CD8-positive, alpha-beta memory T cell (primary cell): ENCODE measurements around the gene TRIP13. TPM values are rescaled to one million over a fixed set of nuclear protein-coding genes. Genes with fewer than 3 reads are reported as not detected.

Experiments
- CTCF ChIA-PET: fragments of 350-600 bp; sonication (Branson Sonifier 250); formaldehyde crosslinking; loops from one replicate; lab custom pipeline; 2021; ENCODE audit warnings: antibody characterized with exemption; lab: Charles Lee
- POLR2A ChIA-PET: fragments of 350-600 bp; sonication (Branson Sonifier 250); formaldehyde crosslinking; loops from one replicate; lab custom pipeline; 2021; ENCODE audit warnings: antibody characterized with exemption; lab: Charles Lee
- DNase-seq, 5 donors: peaks; one replicate each; pipeline versions ENCODE4 v3.0.0 to v3.0.0-alpha.2; 2020 to 2022; ENCODE audit warnings: mixed read lengths in 1 of 5
- H3K27ac ChIP-seq: one replicate; pipeline ENCODE4 v1.7.0; 2013; ENCODE audit warnings: low read depth, mild to moderate bottlenecking, low read length, moderate library complexity
- H3K27me3 ChIP-seq: 2 replicates; pipeline ENCODE4 v1.7.0; 2013; ENCODE audit warnings: low read length, mild to moderate bottlenecking; ENCODE audit not compliant: insufficient read depth, poor library complexity, severe bottlenecking
- H3K36me3 ChIP-seq: 2 replicates; pipeline ENCODE4 v1.7.0; 2013; ENCODE audit warnings: mild to moderate bottlenecking, low read length, moderate library complexity; ENCODE audit not compliant: insufficient read depth
- H3K4me1 ChIP-seq: 2 replicates; pipeline ENCODE4 v1.7.0; 2013; ENCODE audit warnings: mild to moderate bottlenecking, low read length, moderate library complexity; ENCODE audit not compliant: insufficient read depth
- H3K4me3 ChIP-seq: 2 replicates; pipeline ENCODE4 v1.7.0; 2013; ENCODE audit warnings: mild to moderate bottlenecking, low read length
- H3K9me3 ChIP-seq: 2 replicates; pipeline ENCODE4 v1.7.0; 2013; ENCODE audit warnings: mild to moderate bottlenecking, low read length
- H3K27ac Mint-ChIP-seq, 8 donors: one replicate each; pipeline ENCODE4 v1.8.0; 2020 to 2021; ENCODE audit warnings: mixed read lengths in 8 of 8, mild to moderate bottlenecking in 6 of 8, inconsistent platforms in 3 of 8, moderate library complexity in 3 of 8
- H3K27me3 Mint-ChIP-seq, 2 donors: one replicate each; pipeline ENCODE4 v1.8.0; 2020 to 2021; ENCODE audit warnings: mixed read lengths in 2 of 2, mild to moderate bottlenecking in 1 of 2, moderate library complexity in 1 of 2
- H3K36me3 Mint-ChIP-seq, 3 donors: one replicate each; pipeline ENCODE4 v1.8.0; 2020 to 2021; ENCODE audit warnings: mixed read lengths in 3 of 3, inconsistent platforms in 1 of 3, mild to moderate bottlenecking in 1 of 3
- H3K4me1 Mint-ChIP-seq, 3 donors: one replicate each; pipeline ENCODE4 v1.8.0; 2020 to 2021; ENCODE audit warnings: mixed read lengths in 3 of 3, inconsistent platforms in 1 of 3, mild to moderate bottlenecking in 1 of 3
- H3K4me3 Mint-ChIP-seq, 7 donors: one replicate each; pipeline ENCODE4 v1.8.0; 2020 to 2021; ENCODE audit warnings: mixed read lengths in 7 of 7, mild to moderate bottlenecking in 6 of 7, moderate library complexity in 4 of 7, inconsistent platforms in 2 of 7
- H3K9me3 Mint-ChIP-seq, 5 donors: one replicate each; pipeline ENCODE4 v1.8.0; 2020 to 2022; ENCODE audit warnings: mixed read lengths in 5 of 5, mild to moderate bottlenecking in 3 of 5, moderate library complexity in 2 of 5, inconsistent platforms in 1 of 5
- polyA plus RNA-seq: library from polyadenylated mRNA; unstranded; fragments of 300-500 nt; fragmentation: Illumina TruSeq; gene quantifications from one replicate; pipeline ENCODE4 v1.2.3, GENCODE V29; 2021
- total RNA-seq, 2 experiments: library from RNA; stranded (reverse); gene quantifications; one replicate each; pipeline ENCODE4 v1.2.3, GENCODE V29; 2021

The TRIP13 gene
- total and polyA plus RNA-seq, 3 experiments from 2014 or later: 0.12 to 40.7 (median 37.5) TPM

- H3K9me3 Mint-ChIP-seq: peaks cover 3 to 10% (median 4%) of the 10 kb centered on the region in 5 donors
- Histone ChIP-seq H3K36me3 (peaks cover 47% of the 10 kb centered on the region), H3K27ac (no peak overlapping the region), H3K4me3 (no peak overlapping the region), H3K9me3 (no peaks in the 10 kb centered on the region), H3K27me3 (no peaks in the 10 kb centered on the region), H3K4me1 (no peaks in the 10 kb centered on the region)
- no peak for DNase-seq
- ChIA-PET POLR2A (no interaction called here), CTCF (interaction anchor here (0.9 to 1.3 kb wide), 2 partner anchors 8 to 212 kb away, joined by 3 read pairs; no protein-coding TSS in a partner anchor)
- peak overlapping the region in 1 of 8 donors; percentile 92 for H3K27ac Mint-ChIP-seq
- peaks cover 14 to 82% (median 28%) of the 10 kb centered on the region in 3 donors for H3K36me3 Mint-ChIP-seq
- peaks cover 26 to 37% (median 34%) of the 10 kb centered on the region in 3 donors for H3K4me1 Mint-ChIP-seq
- H3K4me3 Mint-ChIP-seq: no peak overlapping the region
- peaks cover 0 to 2% of the 10 kb centered on the region in 2 donors for H3K27me3 Mint-ChIP-seq
Measured at GRCh38 chr5:883475-884181, 9.1 kb upstream of the TRIP13 start.

- Mint-ChIP-seq H3K4me1 (peaks cover 28 to 44% (median 42%) of the 10 kb centered on the region in 3 donors), H3K27ac (peak overlapping the region in 1 of 8 donors; percentile 45), H3K9me3 (peaks cover 3 to 10% (median 4%) of the 10 kb centered on the region in 5 donors), H3K27me3 (peaks cover 0 to 2% of the 10 kb centered on the region in 2 donors), H3K36me3 (peaks cover 14 to 91% (median 30%) of the 10 kb centered on the region in 3 donors), H3K4me3 (no peak overlapping the region)
- Histone ChIP-seq H3K27ac (no peak overlapping the region), H3K9me3 (no peaks in the 10 kb centered on the region), H3K4me3 (no peak overlapping the region), H3K27me3 (no peaks in the 10 kb centered on the region), H3K4me1 (no peaks in the 10 kb centered on the region), H3K36me3 (peaks cover 56% of the 10 kb centered on the region)
- DNase-seq: no peak
- ChIA-PET CTCF (interaction anchor here (0.9 to 1.3 kb wide), 2 partner anchors 9 to 213 kb away, joined by 3 read pairs; no protein-coding TSS in a partner anchor), POLR2A (no interaction called here)
Measured at GRCh38 chr5:884345-885126, 8.1 kb upstream of the TRIP13 start.

GRCh38 chr5:885127-885442 is 7.6 kb upstream of the TRIP13 start:
- Mint-ChIP-seq H3K4me1 (peaks cover 28 to 47% (median 44%) of the 10 kb centered on the region in 3 donors), H3K36me3 (peaks cover 14 to 96% (median 30%) of the 10 kb centered on the region in 3 donors), H3K9me3 (peaks cover 3 to 10% (median 4%) of the 10 kb centered on the region in 5 donors), H3K27me3 (peaks cover 0 to 2% of the 10 kb centered on the region in 2 donors), H3K27ac (no peak overlapping the region), H3K4me3 (no peak overlapping the region)
- Histone ChIP-seq H3K4me3 (no peak overlapping the region), H3K36me3 (peaks cover 61% of the 10 kb centered on the region), H3K27ac (no peak overlapping the region), H3K27me3 (no peaks in the 10 kb centered on the region), H3K9me3 (no peaks in the 10 kb centered on the region), H3K4me1 (peaks cover 2% of the 10 kb centered on the region)
- ChIA-PET POLR2A (no interaction called here), CTCF (interaction anchor here (1.3 kb wide), 1 partner anchor 9 kb away, joined by 3 read pairs; no protein-coding TSS in a partner anchor)
- no peak for DNase-seq

- peaks cover 3 to 10% (median 4%) of the 10 kb centered on the region in 5 donors for H3K9me3 Mint-ChIP-seq
- H3K27me3 Mint-ChIP-seq: peaks cover 0 to 2% of the 10 kb centered on the region in 2 donors
- peak overlapping the region in 1 of 8 donors; percentile 98 for H3K27ac Mint-ChIP-seq
- H3K4me1 ChIP-seq: peaks cover 6% of the 10 kb centered on the region
- CTCF ChIA-PET: no interaction called here
- no peak overlapping the region for H3K27ac ChIP-seq
- peaks cover 63% of the 10 kb centered on the region for H3K36me3 ChIP-seq
- no peaks in the 10 kb centered on the region for H3K27me3 ChIP-seq
- H3K4me3 ChIP-seq: no peak overlapping the region
- H3K36me3 Mint-ChIP-seq: peaks cover 14 to 99% (median 30%) of the 10 kb centered on the region in 3 donors
- no peak for DNase-seq
- no peaks in the 10 kb centered on the region for H3K9me3 ChIP-seq
- H3K4me1 Mint-ChIP-seq: peaks cover 28 to 52% (median 47%) of the 10 kb centered on the region in 3 donors
- POLR2A ChIA-PET: no interaction called here
- H3K4me3 Mint-ChIP-seq: no peak overlapping the region
Measured at GRCh38 chr5:885529-885928, 7.2 kb upstream of the TRIP13 start.

- Histone ChIP-seq H3K4me1 (peaks cover 11% of the 10 kb centered on the region), H3K27me3 (no peaks in the 10 kb centered on the region), H3K27ac (no peak overlapping the region), H3K36me3 (peaks cover 61% of the 10 kb centered on the region), H3K9me3 (no peaks in the 10 kb centered on the region), H3K4me3 (no peak overlapping the region)
- ChIA-PET CTCF (interaction anchor here (1.5 kb wide), 1 partner anchor 16 kb away, joined by 3 read pairs; no protein-coding TSS in a partner anchor), POLR2A (no interaction called here)
- DNase-seq: no peak
- Mint-ChIP-seq H3K27ac (peak overlapping the region in 1 of 8 donors; percentile 98), H3K36me3 (peaks cover 14 to 99% (median 30%) of the 10 kb centered on the region in 3 donors), H3K27me3 (peaks cover 0 to 2% of the 10 kb centered on the region in 2 donors), H3K9me3 (peaks cover 3 to 10% (median 4%) of the 10 kb centered on the region in 5 donors), H3K4me1 (peaks cover 31 to 57% (median 52%) of the 10 kb centered on the region in 3 donors), H3K4me3 (peak overlapping the region in 1 of 7 donors; percentile 40)
Measured at GRCh38 chr5:886036-886435, 6.6 kb upstream of the TRIP13 start.

- peak overlapping the region in 1 of 7 donors; percentile 38 for H3K4me3 Mint-ChIP-seq
- ChIA-PET CTCF (interaction anchor here (1.5 kb wide), 1 partner anchor 15 kb away, joined by 3 read pairs; no protein-coding TSS in a partner anchor), POLR2A (no interaction called here)
- H3K4me3 ChIP-seq: no peak overlapping the region
- H3K27me3 ChIP-seq: no peaks in the 10 kb centered on the region
- H3K4me1 ChIP-seq: peaks cover 19% of the 10 kb centered on the region
- H3K9me3 Mint-ChIP-seq: peaks cover 3 to 10% (median 4%) of the 10 kb centered on the region in 5 donors
- H3K27ac ChIP-seq: no peak overlapping the region
- DNase-seq: no peak
- no peaks in the 10 kb centered on the region for H3K9me3 ChIP-seq
- peaks cover 0 to 2% of the 10 kb centered on the region in 2 donors for H3K27me3 Mint-ChIP-seq
- peaks cover 33 to 56% (median 53%) of the 10 kb centered on the region in 3 donors for H3K4me1 Mint-ChIP-seq
- peaks cover 54% of the 10 kb centered on the region for H3K36me3 ChIP-seq
- H3K36me3 Mint-ChIP-seq: peaks cover 10 to 96% (median 32%) of the 10 kb centered on the region in 3 donors
- peak overlapping the region in 4 of 8 donors; percentile 64 to 98 (median 78) for H3K27ac Mint-ChIP-seq
Measured at GRCh38 chr5:886716-887325, 5.9 kb upstream of the TRIP13 start.

GRCh38 chr5:887947-888637 is 4.6 kb upstream of the TRIP13 start:
- Histone ChIP-seq H3K27me3 (no peaks in the 10 kb centered on the region), H3K4me3 (no peak overlapping the region), H3K36me3 (peaks cover 47% of the 10 kb centered on the region), H3K27ac (no peak overlapping the region), H3K4me1 (peaks cover 21% of the 10 kb centered on the region), H3K9me3 (no peaks in the 10 kb centered on the region)
- ChIA-PET POLR2A (no interaction called here), CTCF (no interaction called here)
- peaks cover 23 to 45% (median 42%) of the 10 kb centered on the region in 3 donors for H3K4me1 Mint-ChIP-seq
- H3K36me3 Mint-ChIP-seq: peaks cover 0 to 88% (median 21%) of the 10 kb centered on the region in 3 donors
- H3K4me3 Mint-ChIP-seq: peak overlapping the region in 3 of 7 donors; percentile 29 to 89 (median 42)
- peak overlapping the region in 7 of 8 donors; percentile 17 to 98 (median 63) for H3K27ac Mint-ChIP-seq
- H3K9me3 Mint-ChIP-seq: no peaks in the 10 kb centered on the region
- no peaks in the 10 kb centered on the region for H3K27me3 Mint-ChIP-seq
- DNase-seq: no peak
